Kidney (tissue), 14 donors: ENCODE results near the gene TDRD6. TPM values are rescaled to one million over a fixed set of nuclear protein-coding genes. Genes with fewer than 3 reads are reported as not detected.

Experiments
- DNase-seq, 5 donors: peaks; one replicate each; pipeline ENCODE4 v3.0.0-alpha.2; 2013 to 2020
- FAIRE-seq: peaks from 2 replicates; lab custom pipeline; 2012; peaks lifted over from hg19 to GRCh38; lab: Jason Lieb, UNC
- H3K27ac ChIP-seq, 2 donors: one replicate each; pipeline ENCODE4 v1.7.0; 2013; ENCODE audit warnings: low read depth in 2 of 2, low read length in 2 of 2, inconsistent platforms in 1 of 2
- H3K27me3 ChIP-seq: one replicate; pipeline ENCODE4 v1.7.1; 2013; ENCODE audit warnings: low read length, inconsistent platforms; ENCODE audit not compliant: control insufficient read depth, insufficient read depth
- H3K36me3 ChIP-seq, 3 donors: one replicate each; pipeline versions ENCODE4 v1.7.0 to v1.7.1; 2013; ENCODE audit warnings: low read length in 3 of 3, control low read depth in 1 of 3, inconsistent platforms in 1 of 3; ENCODE audit not compliant: insufficient read depth in 3 of 3, control insufficient read depth in 2 of 3
- H3K4me1 ChIP-seq, 3 donors: one replicate each; pipeline versions ENCODE4 v1.7.0 to v1.7.1; 2013; ENCODE audit warnings: low read length in 3 of 3, inconsistent platforms in 1 of 3, low read depth in 1 of 3; ENCODE audit not compliant: control insufficient read depth in 2 of 3, insufficient read depth in 2 of 3
- H3K4me3 ChIP-seq, 3 donors: one replicate each; pipeline versions ENCODE4 v1.7.0 to v1.8.1; 2013; ENCODE audit warnings: low read length in 3 of 3, control low read depth in 1 of 3, inconsistent platforms in 1 of 3
- H3K9ac ChIP-seq, 3 donors: one replicate each; pipeline versions ENCODE4 v1.7.0 to v1.7.1; 2013; ENCODE audit warnings: low read length in 3 of 3, control low read depth in 1 of 3, inconsistent platforms in 1 of 3
- H3K9me3 ChIP-seq, 3 donors: one replicate each; pipeline versions ENCODE4 v1.7.0 to v1.7.1; 2013; ENCODE audit warnings: low read length in 3 of 3, control low read depth in 1 of 3, inconsistent platforms in 1 of 3; ENCODE audit not compliant: control insufficient read depth in 2 of 3, insufficient read depth in 1 of 3
- CTCF ChIP-seq: IDR thresholded peaks from 3 replicates; pipeline ENCODE4 v1.5.1; 2012; ENCODE audit warnings: mild to moderate bottlenecking, moderate library complexity, borderline replicate concordance; ENCODE audit not compliant: insufficient read depth; ENCODE audit errors: extremely low read depth
- intact Hi-C: fragments of 100-400 bp; cut with DNase I; formaldehyde crosslinking; loops from one replicate; pipeline ENCODE4 v1.11.1; 2022
- polyA plus RNA-seq: library from polyadenylated mRNA; stranded (reverse); fragments of 350-450 nt; fragmentation: Illumina TruSeq; extraction: RNeasy Lipid Tissue Mini Kit (QIAGEN cat#74804); gene quantifications from one replicate; pipeline ENCODE4 v1.2.3, GENCODE V29; 2014; ENCODE audit warnings: low read depth, low replicate concordance; ENCODE audit not compliant: insufficient read depth
- total RNA-seq: library from RNA; stranded (reverse); fragmentation: NEBNext Ultra II Directional; extraction: Animal tissue kit (Norgen Biotek cat#: 25700); gene quantifications from one replicate; pipeline ENCODE4 v1.2.1, GENCODE V29; 2021
- donor health status: control.
- donor health status: control.
- donor health status: control.
- donor health status: control.
- donor health status: control.
- donor health status: DM: yes; HTN: yes; CAD: no.
- donor health status: Normal renal cell carcinoma (clear cell type).

TDRD6 gene
- total and polyA plus RNA-seq, 2 donors from 2014 or later = 0.47 to 0.84 TPM

- FAIRE-seq (no peak), DNase-seq (no peak)
- H3K27ac ChIP-seq = no peak overlapping the region
- no peaks in the 10 kb centered on the region for H3K9me3 ChIP-seq
- no peak overlapping the region for H3K4me3 ChIP-seq
- no peaks in the 10 kb centered on the region for H3K4me1 ChIP-seq
- H3K36me3 ChIP-seq = no peaks in the 10 kb centered on the region
- no peak overlapping the region for H3K9ac ChIP-seq
- TF ChIP-seq CTCF = no peak
- intact Hi-C loops = no loop called here
- no peaks in the 10 kb centered on the region for H3K27me3 ChIP-seq
These were observed 61.3 kb downstream of the TDRD6 start for GRCh38 chr6:46748940-46749503.

GRCh38 chr6:46749731-46750130, 62.0 kb downstream of the TDRD6 start:
- H3K27me3 ChIP-seq = no peaks in the 10 kb centered on the region
- no peak for TF ChIP-seq CTCF
- DNase-seq (no peak), FAIRE-seq (no peak)
- no peak overlapping the region for H3K4me3 ChIP-seq
- intact Hi-C loops = no loop called here
- H3K36me3 ChIP-seq = no peaks in the 10 kb centered on the region
- no peak overlapping the region for H3K9ac ChIP-seq
- H3K27ac ChIP-seq = no peak overlapping the region
- no peaks in the 10 kb centered on the region for H3K9me3 ChIP-seq
- H3K4me1 ChIP-seq = no peaks in the 10 kb centered on the region

GRCh38 chr6:46751658-46752057, 64.0 kb downstream of the TDRD6 start:
- no peak for TF ChIP-seq CTCF
- no peak overlapping the region for H3K27ac ChIP-seq
- no peak overlapping the region for H3K4me3 ChIP-seq
- no peak for DNase-seq
- no peaks in the 10 kb centered on the region for H3K27me3 ChIP-seq
- H3K4me1 ChIP-seq = no peaks in the 10 kb centered on the region
- intact Hi-C loops = no loop called here
- H3K36me3 ChIP-seq = no peaks in the 10 kb centered on the region
- no peak overlapping the region for H3K9ac ChIP-seq
- no peaks in the 10 kb centered on the region for H3K9me3 ChIP-seq
- no peak for FAIRE-seq

Other genes with a start within 250 kb of the TDRD6 start
- gene RCAN2, start 196.4 kb upstream of the TDRD6 start, total RNA-seq = 25.7 TPM
- gene RCAN2, start 196.4 kb upstream of the TDRD6 start, polyA plus RNA-seq = 37.4 TPM
- gene CYP39A1, start 35.1 kb upstream of the TDRD6 start, total RNA-seq = 6.0 TPM
- 8.7 TPM for gene CYP39A1, start 35.1 kb upstream of the TDRD6 start, polyA plus RNA-seq
- 22.6 TPM for gene SLC25A27, start 34.9 kb upstream of the TDRD6 start, total RNA-seq
- gene SLC25A27, start 34.9 kb upstream of the TDRD6 start, polyA plus RNA-seq = 19.1 TPM
- gene PLA2G7, start 47.5 kb downstream of the TDRD6 start, total RNA-seq = 1.9 TPM
- not detected for gene PLA2G7, start 47.5 kb downstream of the TDRD6 start, polyA plus RNA-seq
- not detected for gene ANKRD66, start 59.0 kb downstream of the TDRD6 start, total RNA-seq
- not detected for gene ANKRD66, start 59.0 kb downstream of the TDRD6 start, polyA plus RNA-seq
- 0.09 TPM for gene MEP1A, start 105.5 kb downstream of the TDRD6 start, total RNA-seq
- gene MEP1A, start 105.5 kb downstream of the TDRD6 start, polyA plus RNA-seq = 0.13 TPM
- gene ADGRF5, start 234.1 kb downstream of the TDRD6 start, total RNA-seq = 51.7 TPM
- 44.1 TPM for gene ADGRF5, start 234.1 kb downstream of the TDRD6 start, polyA plus RNA-seq